ENCODE data around the gene MASP2.
A peak's percentile ranks its signal among the peaks of the same experiment; 100 is the strongest.
"Not testable (repeated sequence)": the region's sequence is repeated elsewhere in the genome, so short reads cannot be mapped to it uniquely, and the experiment has no call there.

The MASP2 gene

DNA sequence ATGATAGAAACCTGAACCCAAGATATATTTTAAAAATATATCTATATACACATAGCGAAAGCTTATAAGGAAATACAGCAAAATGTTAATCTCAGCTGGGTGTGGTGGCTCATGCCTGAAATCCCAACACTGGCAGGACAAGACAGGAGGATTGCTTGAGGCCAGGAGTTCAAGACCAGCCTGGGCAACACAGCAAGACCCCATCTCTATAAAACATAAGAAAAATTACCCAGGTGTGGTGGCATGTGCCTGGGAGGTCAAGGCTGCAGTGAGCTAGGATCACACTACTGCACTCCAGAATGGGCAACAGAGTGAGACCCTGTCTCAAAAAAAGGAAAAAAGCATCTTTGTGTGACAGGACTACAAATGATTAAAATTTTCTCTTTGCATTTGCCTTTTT lies 18.8 kb upstream of the MASP2 start:
- DNase-seq (ENCODE audit: insufficient read length) (no peak), FAIRE-seq (no peak)
- TF ChIP-seq TAF1 (IDR thresholded peaks at IDR 0.05; ENCODE audit: borderline replicate concordance, low read depth, low read length) (no peak), POLR2A (IDR thresholded peaks at IDR 0.05; ENCODE audit: low read depth, low read length) (no peak), POLR2AphosphoS5 (IDR thresholded peaks at IDR 0.05; ENCODE audit: low read depth, low read length) (no peak)

DNA sequence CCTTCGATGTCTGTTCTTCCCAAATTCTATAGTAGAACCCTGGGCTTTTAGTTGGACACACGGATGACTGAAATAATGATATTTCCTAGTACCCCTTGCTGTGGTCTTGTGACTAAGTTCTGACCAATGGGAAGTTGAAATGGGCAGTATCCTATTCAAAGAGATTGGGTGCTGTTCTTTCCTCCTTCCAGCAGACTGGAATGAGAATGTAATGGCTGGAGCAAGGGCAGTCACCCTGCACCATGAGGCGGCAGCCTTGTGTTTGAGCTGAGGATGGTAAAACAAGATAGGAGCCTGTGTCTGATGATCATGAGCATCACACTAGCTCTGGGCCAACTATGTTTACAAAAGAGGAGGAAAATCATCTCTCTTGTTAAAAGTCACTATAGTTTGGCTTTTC lies 17.9 kb upstream of the MASP2 start:
- no peak for FAIRE-seq
- DNase-seq (ENCODE audit: insufficient read length): no peak
- TF ChIP-seq POLR2AphosphoS5 (IDR thresholded peaks at IDR 0.05; ENCODE audit: low read depth, low read length) (no peak), POLR2A (IDR thresholded peaks at IDR 0.05; ENCODE audit: low read depth, low read length) (no peak), TAF1 (IDR thresholded peaks at IDR 0.05; ENCODE audit: borderline replicate concordance, low read depth, low read length) (no peak)

DNA sequence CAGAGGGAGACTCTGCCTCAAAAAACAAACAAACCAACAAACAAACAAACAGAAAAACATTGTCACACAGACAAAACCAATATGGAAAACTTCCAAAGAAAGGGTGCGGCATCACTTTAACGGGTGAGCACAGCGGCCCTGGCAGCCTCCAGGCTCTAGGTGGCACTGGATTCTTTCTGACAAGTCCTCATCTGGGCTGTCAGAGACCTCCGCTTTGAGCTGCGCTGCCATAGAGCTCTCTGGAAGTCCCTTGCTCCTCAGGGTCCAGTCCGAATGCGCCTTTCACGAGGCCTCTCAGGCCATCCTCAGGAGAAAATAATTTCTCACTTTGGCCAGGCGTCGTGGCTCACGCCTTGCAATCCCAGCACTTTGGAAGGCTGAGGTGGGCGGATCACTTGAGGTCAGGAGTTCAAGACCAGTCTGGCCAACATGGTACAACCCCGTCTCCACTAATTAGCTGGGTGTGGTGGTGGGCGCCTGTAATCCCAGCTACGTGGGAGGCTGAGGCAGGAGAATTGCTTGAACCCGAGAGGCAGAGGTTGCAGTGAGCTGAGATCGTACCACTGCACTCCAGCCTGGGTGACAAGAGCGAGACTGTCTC lies 17.0 kb upstream of the MASP2 start:
- DNase-seq (ENCODE audit: insufficient read length); FAIRE-seq: not testable (repeated sequence)

DNA sequence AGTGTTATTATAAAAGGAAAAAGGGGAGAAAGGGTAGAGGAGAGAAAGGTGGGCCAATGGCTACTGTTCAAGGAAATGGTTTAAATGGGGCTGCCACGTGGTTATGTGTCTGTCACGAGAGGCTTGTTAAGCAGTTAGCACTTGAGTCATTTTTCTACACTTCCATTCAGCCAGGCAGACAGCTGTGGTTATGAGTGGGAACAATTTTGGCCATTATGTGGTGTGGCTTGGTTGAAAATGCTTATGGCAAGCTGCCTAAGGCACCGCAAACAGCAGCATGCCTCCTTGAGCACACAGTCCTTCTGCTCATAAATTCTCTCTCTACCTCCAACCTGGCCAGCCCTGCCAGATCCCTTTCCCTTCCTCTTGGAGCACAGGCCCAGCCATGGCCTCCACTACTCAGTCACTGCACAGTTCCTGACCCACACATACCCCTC lies 15.9 kb upstream of the MASP2 start:
- TF ChIP-seq TAF1 (IDR thresholded peaks at IDR 0.05; ENCODE audit: borderline replicate concordance, low read depth, low read length): no peak
- TF ChIP-seq POLR2AphosphoS5 (IDR thresholded peaks at IDR 0.05; ENCODE audit: low read depth, low read length): peak; percentile 59; the same call in 1 of the 2 replicates
- DNase-seq (ENCODE audit: insufficient read length): no peak
- peak; percentile 48 for FAIRE-seq

DNA sequence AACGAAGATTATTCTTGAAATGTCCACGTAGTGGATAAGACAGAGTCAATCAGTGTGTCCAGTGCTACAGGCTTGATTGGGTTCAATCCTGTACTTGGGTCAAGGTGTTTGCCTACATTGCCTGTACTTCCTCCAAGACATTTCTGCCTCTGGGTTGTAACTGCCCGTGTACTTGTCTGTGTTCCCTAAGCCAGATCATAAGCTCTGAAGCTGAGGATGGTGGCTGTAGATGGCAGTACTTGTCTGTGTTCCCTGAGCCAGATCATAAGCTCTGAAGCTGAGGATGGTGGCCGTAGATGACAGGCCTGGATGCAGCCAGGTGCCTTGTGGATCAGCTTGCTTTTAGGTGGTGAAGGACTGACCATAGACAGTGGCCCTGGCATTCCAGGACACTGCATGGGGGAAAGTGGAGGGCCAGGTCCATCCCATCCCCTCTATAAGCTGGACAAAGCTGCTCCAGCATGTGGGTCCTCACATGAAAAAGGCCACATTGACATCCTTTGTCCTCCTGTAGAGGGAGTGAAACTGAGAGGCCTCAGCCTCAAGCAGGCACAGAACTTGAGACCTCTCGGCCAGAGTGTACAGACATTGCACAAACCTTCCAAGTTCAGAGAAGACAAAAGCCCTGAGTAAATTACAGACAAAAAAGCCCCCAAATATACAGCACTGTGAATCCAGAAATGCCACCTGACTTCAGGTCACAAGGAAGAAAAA lies 14.8 kb upstream of the MASP2 start:
- DNase-seq (ENCODE audit: insufficient read length) (no peak), FAIRE-seq (peak; percentile 24)
- TF ChIP-seq POLR2AphosphoS5 (IDR thresholded peaks at IDR 0.05; ENCODE audit: low read depth, low read length) (no peak), POLR2A (IDR thresholded peaks at IDR 0.05; ENCODE audit: low read depth, low read length) (no peak), TAF1 (IDR thresholded peaks at IDR 0.05; ENCODE audit: borderline replicate concordance, low read depth, low read length) (no peak)

DNA sequence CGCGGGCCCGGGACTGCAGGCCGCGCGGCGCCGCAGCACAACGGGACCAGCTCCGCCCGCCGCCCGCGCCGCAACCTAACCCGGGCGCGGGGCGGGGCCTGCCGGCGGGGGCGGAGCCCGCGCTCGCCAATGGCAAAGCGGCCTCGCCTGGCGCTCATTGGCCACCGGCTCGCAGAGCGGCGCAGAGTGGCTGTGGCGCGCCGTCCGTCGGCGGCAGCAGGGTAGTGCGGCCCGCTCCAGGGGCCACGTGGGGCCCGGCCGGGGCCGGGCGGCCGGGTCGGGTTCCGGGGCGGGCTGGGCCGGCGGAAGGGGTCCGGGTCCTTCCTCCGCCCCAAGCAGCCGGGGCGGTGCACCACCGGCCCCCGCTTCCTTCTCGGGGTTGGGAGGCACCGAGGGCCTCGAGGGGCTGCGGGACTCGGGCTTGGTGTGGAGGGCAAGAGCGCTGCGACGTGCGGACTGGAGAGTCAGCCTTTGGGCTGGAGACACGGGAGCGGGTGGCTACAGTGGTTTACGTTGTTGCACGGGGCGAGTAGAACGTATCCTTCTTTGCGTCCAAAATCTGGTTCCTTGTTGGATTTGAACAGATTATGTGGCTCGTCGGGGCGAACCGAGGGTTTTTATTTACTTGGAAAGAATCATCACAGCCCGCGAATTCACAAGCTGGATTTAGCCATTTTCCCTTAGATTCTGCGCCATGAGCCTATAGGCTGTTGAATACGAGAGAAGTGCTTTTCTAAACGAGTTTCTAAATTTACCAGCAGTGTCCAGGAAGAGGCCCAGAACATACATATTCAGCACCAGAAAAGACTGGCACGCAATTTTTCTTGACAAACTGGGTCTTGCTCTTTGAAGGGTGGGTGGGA lies 13.2 kb upstream of the MASP2 start, which contains the start of gene SRM:
TSS of gene SRM (minus strand) at position 51 of the 863 bp plus-strand sequence. CDS start 75 bp downstream, outside the sequence.
- TF ChIP-seq POLR2A (IDR thresholded peaks at IDR 0.05; ENCODE audit: low read depth, low read length): peak; percentile 79
- peak; percentile 44; the same call in 1 of the 2 replicates for TF ChIP-seq TAF1 (IDR thresholded peaks at IDR 0.05; ENCODE audit: borderline replicate concordance, low read depth, low read length)
- TF ChIP-seq POLR2AphosphoS5 (IDR thresholded peaks at IDR 0.05; ENCODE audit: low read depth, low read length): peak; percentile 56
- FAIRE-seq (peak; percentile 99), DNase-seq (ENCODE audit: insufficient read length) (peak; percentile 99)

DNA sequence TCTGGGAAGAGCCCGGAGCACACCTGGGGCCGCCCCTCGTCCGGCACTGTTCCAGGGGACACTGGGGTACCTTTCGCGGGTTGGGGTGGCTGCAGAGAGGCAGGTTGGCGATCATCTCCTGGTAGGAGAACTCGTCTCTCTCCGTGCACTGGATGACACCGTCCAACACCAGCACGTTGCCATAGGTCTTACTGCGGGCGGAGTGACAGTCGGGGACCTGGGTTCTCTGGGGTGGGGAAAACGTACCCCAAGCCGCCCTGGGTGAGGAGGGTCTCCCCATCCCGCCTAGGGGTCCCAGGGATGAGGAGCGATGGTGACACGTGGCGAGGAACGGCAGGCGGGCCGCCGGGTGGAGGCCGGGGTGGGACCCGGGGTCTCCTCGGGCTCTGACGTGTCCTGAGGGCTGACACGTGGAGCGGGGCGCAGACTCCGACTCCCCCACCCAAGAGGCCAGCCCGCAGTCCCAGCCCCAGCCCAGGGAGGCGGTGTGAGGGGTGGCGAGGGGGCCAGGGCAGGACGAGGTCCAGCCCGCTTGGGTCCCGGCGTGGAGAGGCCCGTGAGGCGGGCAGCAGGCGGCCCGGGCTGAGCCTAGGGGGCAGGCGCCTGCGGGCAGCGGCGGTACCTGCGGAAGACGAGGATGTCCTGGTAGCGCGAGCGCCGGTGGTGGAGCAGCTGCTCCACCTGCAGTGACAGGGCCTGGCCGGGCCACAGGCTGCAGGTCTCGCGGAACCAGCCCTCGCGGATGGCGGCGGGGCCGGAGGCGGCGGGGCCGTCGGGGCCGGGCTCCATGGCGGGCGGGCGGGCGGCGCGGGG lies 12.3 kb upstream of the MASP2 start:
- DNase-seq (ENCODE audit: insufficient read length) (no peak), FAIRE-seq (no peak)
- TF ChIP-seq POLR2AphosphoS5 (IDR thresholded peaks at IDR 0.05; ENCODE audit: low read depth, low read length) (no peak; the same call in 1 of the 2 replicates), TAF1 (IDR thresholded peaks at IDR 0.05; ENCODE audit: borderline replicate concordance, low read depth, low read length) (0 out of 2 replicates have a peak, but pooled peaks have one; percentile 5), POLR2A (IDR thresholded peaks at IDR 0.05; ENCODE audit: low read depth, low read length) (no peak)

DNA sequence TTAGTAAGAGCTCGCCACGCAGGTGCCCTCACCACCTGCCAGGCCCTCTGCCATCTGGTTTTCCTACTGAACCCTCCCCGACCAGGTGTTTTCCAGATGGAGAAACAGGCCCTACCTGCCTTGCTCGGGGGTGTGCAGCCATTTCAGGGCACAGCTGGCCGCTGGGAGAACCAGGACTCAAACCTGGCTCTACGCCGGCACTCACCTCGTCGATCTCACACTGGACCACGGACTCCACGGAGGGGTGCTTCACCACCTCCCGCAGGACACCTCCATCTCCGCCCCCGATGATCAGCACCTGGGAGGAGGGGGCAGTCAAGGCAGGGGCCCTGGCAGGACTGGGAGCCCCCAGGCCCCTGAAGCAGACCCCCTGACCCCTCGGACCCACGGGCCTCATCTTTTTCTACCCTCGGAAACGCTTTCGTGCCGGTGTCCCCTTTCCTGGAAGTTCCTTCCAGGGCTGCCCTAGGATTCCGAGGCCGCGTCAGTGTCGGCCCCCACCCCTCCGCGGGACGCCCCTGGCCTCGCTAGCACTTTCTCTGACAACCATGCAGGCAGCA lies 11.6 kb upstream of the MASP2 start:
- FAIRE-seq (no peak), DNase-seq (ENCODE audit: insufficient read length) (no peak)
- TF ChIP-seq TAF1 (IDR thresholded peaks at IDR 0.05; ENCODE audit: borderline replicate concordance, low read depth, low read length): no peak

DNA sequence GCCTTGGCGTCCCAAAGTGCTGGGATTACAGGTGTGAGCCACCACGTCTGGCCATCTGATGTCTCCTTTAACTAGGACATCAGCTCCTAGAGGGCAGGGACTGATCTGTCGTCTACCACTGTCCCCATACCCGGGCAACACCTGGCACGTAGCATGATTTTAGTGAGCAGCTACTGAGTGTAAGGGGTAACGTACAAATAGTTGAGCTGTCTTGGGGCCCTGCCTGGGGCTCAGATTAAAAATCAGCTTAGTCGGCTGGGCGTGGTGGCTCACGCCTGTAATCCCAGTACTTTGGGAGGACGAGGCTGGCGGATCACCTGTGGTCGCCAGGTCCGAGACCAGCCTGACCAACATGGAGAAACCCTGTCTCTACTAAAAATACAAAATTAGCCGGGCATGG lies 11.0 kb upstream of the MASP2 start:
- no peak for TF ChIP-seq POLR2AphosphoS5 (IDR thresholded peaks at IDR 0.05; ENCODE audit: low read depth, low read length)
- no peak for TF ChIP-seq TAF1 (IDR thresholded peaks at IDR 0.05; ENCODE audit: borderline replicate concordance, low read depth, low read length)
- no peak for TF ChIP-seq POLR2A (IDR thresholded peaks at IDR 0.05; ENCODE audit: low read depth, low read length)
- FAIRE-seq (no peak), DNase-seq (ENCODE audit: insufficient read length) (no peak)

DNA sequence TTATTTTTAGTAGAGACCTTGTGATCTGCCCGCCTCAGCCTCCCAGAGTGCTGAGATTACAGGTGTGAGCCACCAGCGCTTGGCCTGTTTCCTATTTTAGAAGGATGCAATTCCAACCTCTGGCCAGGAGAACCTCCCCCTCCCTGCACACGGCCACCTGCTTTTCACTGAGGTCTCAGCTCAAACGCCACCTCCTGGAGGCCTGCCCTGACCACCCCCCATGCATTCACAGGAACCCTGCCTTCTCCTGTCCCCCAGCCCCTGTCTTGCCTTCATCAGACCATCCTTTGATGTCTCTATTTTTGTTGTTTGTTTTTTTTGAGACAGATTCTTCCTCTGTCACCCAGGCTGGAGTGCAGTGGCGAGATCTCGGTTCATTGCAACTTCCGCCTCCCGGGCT lies 10.4 kb upstream of the MASP2 start:
- TF ChIP-seq TAF1 (IDR thresholded peaks at IDR 0.05; ENCODE audit: borderline replicate concordance, low read depth, low read length): no peak
- no peak for TF ChIP-seq POLR2AphosphoS5 (IDR thresholded peaks at IDR 0.05; ENCODE audit: low read depth, low read length)
- no peak for TF ChIP-seq POLR2A (IDR thresholded peaks at IDR 0.05; ENCODE audit: low read depth, low read length)
- no peak for FAIRE-seq
- DNase-seq (ENCODE audit: insufficient read length): no peak

DNA sequence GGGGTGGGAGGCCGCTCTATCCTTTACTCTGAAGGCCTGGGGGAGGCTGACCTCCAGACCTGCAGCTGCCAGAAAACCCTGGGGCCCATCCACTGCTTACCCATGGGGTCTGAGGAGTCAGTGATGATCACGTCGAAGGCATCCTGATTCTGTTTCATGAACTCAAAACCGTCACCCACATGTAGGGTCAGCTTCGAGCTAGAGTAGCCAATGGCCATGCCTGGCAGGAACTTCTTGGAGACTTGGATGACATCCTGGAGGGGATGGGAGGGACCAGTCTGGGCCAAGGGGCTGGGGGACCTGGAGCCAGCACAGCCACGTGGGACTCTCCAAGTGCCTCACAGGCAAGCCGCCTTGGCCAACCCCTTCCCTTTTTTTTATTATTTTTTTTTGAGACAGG lies 9.5 kb upstream of the MASP2 start:
- FAIRE-seq (no peak), DNase-seq (ENCODE audit: insufficient read length) (no peak)
- TF ChIP-seq POLR2AphosphoS5 (IDR thresholded peaks at IDR 0.05; ENCODE audit: low read depth, low read length) (no peak), TAF1 (IDR thresholded peaks at IDR 0.05; ENCODE audit: borderline replicate concordance, low read depth, low read length) (no peak), POLR2A (IDR thresholded peaks at IDR 0.05; ENCODE audit: low read depth, low read length) (no peak)
